ENCODE measurements around the gene CR1L.
"Not testable (repeated sequence)": the region's sequence is repeated elsewhere in the genome, so short reads cannot be mapped to it uniquely, and the experiment has no call there.

The CR1L gene

GRCh38 chr1:207690551-207690950, 45.6 kb downstream of the CR1L start:
- not testable (repeated sequence) for DNase-seq

DNA sequence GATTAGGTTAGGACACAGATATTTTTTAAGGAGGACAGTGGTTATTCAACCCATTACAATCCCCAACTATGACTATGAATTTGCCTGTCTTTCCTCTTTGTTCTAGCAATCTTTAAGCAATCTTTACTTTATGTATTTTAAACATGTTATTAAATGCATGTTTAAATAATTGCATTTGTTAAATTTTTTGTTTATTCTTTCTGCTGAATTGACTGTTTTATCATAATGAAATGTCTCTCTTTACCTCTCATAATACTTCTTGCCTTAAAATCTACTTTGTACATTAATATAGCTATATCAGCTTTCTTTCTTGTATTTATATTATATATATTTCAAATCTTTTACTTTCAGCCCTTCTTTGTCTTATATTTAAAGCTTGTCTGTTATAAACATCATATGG, 46.1 kb downstream of the CR1L start:
- no peak for DNase-seq

- no peak for DNase-seq
Measured at GRCh38 chr1:207691841-207692240, 46.9 kb downstream of the CR1L start.

- DNase-seq = not testable (repeated sequence)
Measured at GRCh38 chr1:207692291-207692690, 47.4 kb downstream of the CR1L start.

- no peak for DNase-seq
Measured at GRCh38 chr1:207695891-207696290, 51.0 kb downstream of the CR1L start.

DNA sequence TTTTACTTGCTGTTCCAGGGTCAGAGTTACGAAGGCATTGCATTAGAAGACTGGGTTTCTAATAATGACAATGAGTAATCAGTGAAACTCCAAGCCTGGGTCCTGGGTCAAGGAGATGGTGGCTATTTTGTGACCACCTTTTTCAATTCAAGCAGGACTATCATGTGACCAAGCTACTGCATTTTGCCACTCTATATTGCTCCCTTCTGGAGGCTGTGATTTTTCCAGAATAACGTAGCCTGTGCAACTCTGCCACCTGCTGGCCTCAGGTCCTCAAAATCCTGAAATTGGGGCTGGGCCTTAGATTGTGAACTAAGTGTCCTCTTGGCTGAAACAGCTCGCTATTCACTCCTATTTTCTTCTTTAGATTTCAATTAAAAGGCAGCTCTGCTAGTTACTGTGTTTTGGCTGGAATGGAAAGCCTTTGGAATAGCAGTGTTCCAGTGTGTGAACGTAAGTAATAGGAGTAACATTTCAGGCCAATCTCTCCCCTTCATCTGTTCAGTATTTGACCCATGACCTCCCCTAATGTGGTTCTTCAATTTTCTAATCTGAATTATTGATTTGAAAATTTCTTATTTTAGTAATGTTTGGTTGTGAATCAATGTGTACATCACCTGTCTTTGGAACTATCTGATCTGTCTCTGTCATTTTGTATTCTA, 54.0 kb downstream of the CR1L start:
- DNase-seq = peak in 1 of 2 experiments; percentile 1

GRCh38 chr1:207702317-207702716, 57.4 kb downstream of the CR1L start:
- DNase-seq = no peak

GRCh38 chr1:207703712-207704111, 58.8 kb downstream of the CR1L start:
- DNase-seq = no peak

GRCh38 chr1:207708004-207708403, 63.1 kb downstream of the CR1L start:
- DNase-seq = not testable (repeated sequence)

DNA sequence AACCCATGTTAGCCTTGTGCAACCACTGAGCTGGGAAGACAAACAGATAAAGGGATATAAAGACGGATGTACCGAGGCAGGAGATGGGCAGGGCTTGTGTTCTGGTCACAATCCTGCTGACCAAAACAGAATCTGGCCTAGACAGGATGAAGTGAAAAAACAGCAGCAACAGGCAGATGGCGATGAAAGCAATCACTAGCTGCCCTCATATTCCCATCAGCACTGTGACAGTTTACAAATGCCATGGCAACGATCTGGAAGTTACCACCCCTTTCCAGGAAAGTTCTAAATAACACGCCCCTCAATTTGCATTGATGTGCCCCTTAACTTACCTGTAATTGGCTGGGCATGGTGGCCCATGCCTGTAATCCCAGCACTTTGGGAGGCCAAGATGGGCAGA, 66.4 kb downstream of the CR1L start:
- no peak for DNase-seq

GRCh38 chr1:207712701-207713100, 67.8 kb downstream of the CR1L start:
- DNase-seq = not testable (repeated sequence)

GRCh38 chr1:207713529-207713928, 68.6 kb downstream of the CR1L start:
- DNase-seq = no peak

DNA sequence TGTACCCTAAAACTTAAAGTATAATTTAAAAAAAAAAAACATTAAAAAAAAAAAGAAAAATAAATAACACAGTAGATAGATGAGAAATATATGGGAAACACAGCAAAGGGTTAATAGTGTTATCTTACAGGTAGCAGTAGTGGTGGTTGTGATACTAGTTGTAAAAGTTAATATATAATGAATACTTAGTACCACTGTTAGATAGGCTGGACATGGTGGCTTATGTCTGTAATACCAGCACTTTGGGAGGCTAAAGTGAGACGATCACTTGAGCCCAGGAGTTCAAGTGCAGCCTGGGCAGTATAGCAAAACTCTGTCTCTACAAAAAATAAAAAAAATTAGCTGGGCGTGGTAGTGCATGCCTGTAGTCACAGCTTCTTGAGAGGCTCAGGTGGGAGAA, 74.3 kb downstream of the CR1L start:
- DNase-seq = no peak

DNA sequence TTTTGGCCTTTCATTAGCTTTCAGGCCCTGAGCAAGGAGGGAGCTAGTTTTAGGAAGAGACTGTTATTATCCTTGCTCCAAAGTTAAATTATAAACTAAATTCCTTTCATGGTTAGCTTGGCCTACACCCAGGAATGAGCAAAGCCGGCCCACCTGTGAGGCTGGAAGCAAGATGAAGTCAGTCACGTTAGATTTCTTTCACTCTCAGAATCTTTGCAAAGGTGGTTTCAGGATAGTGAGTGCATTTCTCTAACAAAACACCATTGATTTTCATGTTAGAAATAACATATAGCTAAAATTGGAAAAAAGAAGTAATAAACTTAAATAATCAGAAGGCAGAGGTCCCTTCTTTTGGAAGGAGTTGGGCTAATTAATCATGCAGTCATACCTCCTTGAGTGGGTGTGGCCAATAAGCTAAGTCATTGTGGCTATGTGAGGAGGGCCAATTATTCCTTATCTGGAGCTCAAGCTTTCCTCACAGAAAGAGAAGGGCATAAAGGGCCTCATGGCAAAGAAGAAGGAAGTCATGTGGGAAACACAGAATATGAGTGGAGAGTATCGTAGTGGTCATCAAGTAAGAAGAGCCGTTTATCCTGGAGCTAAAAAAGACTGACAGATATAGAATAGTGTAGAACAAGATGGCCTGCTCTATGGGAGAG, 83.4 kb downstream of the CR1L start:
- DNase-seq = not testable (repeated sequence)

- DNase-seq = not testable (repeated sequence)
Measured at GRCh38 chr1:207737503-207738157, 92.7 kb downstream of the CR1L start.

DNA sequence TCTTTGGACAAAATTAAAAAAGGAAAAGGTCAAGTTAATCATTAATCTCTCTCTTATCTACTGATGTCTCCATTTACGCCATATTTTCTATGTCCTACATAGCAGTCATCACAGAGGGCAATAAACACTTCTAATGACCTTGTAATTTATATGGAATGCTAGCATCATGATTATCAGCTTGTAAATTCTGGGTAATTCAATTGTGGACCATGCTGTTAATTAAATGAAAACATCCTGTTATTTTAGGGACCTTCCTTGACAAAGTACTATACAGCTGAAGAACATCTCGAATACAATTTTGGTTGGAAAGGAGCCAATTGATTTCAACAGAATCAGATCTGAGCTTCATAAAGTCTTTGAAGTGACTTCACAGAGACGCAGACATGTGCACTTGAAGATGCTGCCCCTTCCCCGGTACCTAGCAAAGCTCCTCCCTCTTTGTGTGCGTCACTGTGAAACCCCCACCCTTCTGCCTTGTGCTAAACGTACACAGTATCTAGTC, 93.3 kb downstream of the CR1L start:
- not testable (repeated sequence) for DNase-seq

DNA sequence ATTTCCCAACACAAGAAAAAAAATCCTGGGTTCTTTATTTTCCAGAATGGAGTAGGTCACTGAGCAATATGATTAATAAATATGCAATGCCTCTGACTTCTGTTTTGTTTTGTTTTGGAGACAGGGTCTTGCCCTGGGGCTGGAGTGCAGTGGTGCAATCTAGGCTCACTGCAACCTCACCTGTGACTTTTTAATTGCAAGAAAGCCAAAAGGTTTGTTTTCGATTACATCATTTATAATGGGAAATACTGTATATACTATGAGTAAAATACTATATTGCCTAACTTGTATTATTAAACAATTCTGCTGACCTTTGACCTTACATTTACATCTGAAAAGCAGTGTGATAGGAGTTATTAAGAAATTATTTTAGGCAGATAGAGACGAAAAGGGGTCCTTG, 95.3 kb downstream of the CR1L start:
- DNase-seq = no peak

- no peak for DNase-seq
Measured at GRCh38 chr1:207742850-207743555, 98.1 kb downstream of the CR1L start.

DNA sequence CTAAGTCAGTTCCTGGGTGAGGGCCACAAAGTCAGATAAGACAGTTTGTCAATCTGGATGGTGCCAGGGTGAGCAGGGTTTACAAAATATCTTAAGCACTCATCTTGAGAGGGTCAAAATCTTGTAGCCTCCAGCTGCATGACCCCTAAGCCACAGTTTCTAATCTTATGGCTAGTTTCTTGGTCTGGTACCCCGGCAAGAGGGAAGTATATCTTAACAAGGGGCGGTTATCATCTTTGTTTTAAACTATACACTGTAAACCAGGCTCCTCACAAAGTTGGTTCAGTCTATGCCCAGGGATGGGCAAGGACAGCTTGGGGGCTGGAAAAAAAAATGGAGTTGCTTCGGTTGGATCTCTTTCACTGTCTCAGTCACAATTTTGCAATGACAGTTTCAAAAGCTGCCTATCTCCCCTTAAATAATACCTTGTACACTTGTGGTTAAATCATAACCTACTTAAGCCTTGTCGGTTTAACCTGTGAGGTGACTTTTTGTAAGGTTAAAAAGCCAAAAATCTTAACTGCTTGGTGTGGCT, 99.1 kb downstream of the CR1L start:
- no peak for DNase-seq

DNA sequence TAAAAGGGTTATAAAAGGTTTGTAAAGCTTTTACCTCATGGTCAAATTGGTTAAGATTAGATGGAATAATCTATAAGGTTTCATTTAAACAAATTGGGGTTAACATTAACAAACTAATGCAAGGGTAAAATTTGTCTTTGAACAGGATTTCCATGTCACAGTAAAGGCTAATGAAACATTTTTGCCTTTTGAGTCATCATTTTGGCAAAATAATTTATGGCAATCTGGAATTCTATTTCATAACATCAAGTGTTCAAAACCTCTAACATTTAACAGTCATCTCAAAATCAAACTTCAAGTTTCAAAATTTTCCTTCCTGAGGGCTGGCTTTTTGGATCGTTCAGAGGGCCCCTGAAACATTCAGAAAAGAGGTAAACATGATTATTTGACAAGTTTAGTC, 100.4 kb downstream of the CR1L start:
- DNase-seq = no peak

DNA sequence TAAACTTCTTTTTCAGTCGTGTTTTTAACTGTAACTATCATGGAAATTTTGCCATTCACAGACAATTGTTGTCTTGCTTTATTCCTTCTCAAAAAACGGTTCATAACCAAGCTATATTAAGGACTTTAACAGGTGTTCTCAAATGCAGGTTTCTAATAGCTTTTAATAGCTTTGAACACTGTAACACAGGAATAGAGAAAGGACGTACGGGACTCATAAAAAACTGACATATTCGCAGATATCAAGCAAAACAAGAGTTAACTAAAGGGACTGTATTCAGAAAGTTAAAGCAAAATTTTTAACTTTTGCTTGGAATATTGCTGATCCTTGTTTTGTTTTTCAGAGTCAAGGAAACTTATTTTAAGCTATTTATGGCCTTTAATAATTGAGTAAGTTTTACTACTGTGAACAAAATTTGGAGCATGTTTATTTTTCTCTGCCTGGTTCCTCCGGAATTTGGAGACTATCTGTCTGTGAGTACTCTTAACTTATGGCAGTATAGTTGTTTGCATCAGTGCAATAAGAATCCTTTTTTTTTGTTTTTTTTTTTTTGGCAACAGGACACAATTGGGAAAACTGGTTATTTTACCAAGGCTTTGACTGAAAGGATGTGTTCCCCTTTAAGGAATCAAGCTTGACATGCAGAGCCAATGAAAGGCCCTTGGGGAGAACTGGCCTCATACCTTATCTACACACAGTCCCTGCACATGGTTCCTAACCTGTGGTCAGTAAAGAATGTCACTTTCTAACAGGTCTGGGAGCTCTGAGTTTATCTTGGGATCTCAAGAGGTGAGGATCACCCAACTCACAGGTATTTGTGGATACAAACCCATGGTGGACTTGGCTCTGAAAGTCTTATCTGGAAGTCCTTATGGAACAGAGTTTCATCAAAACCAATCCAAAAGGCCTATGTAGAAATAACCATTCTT, 101.2 kb downstream of the CR1L start:
- no peak for DNase-seq
